ENCODE measurements around the gene PDCL2. TPM values are rescaled to one million over a fixed set of nuclear protein-coding genes. Genes with fewer than 3 reads are reported as not detected.
A peak's percentile ranks its signal among the peaks of the same experiment; 100 is the strongest.

PDCL2 gene
- total RNA-seq, 1 experiment from 2014 or later: not detected

- ChIA-PET CTCF (no interaction called here), POLR2A (ENCODE audit: unreplicated experiment) (interaction anchor here (0.6 kb wide), 1 partner anchor 1146 kb away, joined by 5 read pairs; no protein-coding TSS in a partner anchor)
- TF ChIP-seq EZH2 (IDR thresholded peaks at IDR 0.05; ENCODE audit: low read depth): no peak
- TF ChIP-seq, protein P1, sequence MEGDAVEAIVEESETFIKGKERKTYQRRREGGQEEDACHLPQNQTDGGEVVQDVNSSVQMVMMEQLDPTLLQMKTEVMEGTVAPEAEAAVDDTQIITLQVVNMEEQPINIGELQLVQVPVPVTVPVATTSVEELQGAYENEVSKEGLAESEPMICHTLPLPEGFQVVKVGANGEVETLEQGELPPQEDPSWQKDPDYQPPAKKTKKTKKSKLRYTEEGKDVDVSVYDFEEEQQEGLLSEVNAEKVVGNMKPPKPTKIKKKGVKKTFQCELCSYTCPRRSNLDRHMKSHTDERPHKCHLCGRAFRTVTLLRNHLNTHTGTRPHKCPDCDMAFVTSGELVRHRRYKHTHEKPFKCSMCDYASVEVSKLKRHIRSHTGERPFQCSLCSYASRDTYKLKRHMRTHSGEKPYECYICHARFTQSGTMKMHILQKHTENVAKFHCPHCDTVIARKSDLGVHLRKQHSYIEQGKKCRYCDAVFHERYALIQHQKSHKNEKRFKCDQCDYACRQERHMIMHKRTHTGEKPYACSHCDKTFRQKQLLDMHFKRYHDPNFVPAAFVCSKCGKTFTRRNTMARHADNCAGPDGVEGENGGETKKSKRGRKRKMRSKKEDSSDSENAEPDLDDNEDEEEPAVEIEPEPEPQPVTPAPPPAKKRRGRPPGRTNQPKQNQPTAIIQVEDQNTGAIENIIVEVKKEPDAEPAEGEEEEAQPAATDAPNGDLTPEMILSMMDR (conservative IDR thresholded peaks at IDR 0.05): no peak
- H3K4me3 ChIP-seq: no peak overlapping the region
- H3K36me3 ChIP-seq (ENCODE audit: low read depth): no peaks in the 10 kb centered on the region
- BruUV-seq (replicated peaks): no TSS peak
- no peaks in the 10 kb centered on the region for H3K27me3 ChIP-seq (ENCODE audit: insufficient read depth, low read depth)
- no peak overlapping the region for H3K4me2 ChIP-seq
- peak in 1 of 2 experiments; percentile 57 for DNase-seq
- no peaks in the 10 kb centered on the region for H3K9me2 ChIP-seq (ENCODE audit: insufficient read depth)
- no peak overlapping the region for H3K27ac ChIP-seq
- no peak overlapping the region for H2AFZ ChIP-seq
- peaks cover 14% of the 10 kb centered on the region for H3K4me1 ChIP-seq (replicated peaks; ENCODE audit: insufficient read depth)
- H3F3A ChIP-seq (ENCODE audit: insufficient read depth, low read depth): peaks cover 13% of the 10 kb centered on the region; the same call in 1 of the 2 replicates
- H4K20me1 ChIP-seq (ENCODE audit: insufficient read depth): no peaks in the 10 kb centered on the region
- no peaks in the 10 kb centered on the region for H3K79me2 ChIP-seq (ENCODE audit: low read depth)
- no peaks in the 10 kb centered on the region for H3K9me3 ChIP-seq (ENCODE audit: insufficient read depth, low read depth)
- intact Hi-C loops (cut with micrococcal nuclease; ENCODE audit: unreplicated experiment): no loop called here
These were observed 20.3 kb upstream of the PDCL2 start for GRCh38 chr4:55612341-55612740.

DNA sequence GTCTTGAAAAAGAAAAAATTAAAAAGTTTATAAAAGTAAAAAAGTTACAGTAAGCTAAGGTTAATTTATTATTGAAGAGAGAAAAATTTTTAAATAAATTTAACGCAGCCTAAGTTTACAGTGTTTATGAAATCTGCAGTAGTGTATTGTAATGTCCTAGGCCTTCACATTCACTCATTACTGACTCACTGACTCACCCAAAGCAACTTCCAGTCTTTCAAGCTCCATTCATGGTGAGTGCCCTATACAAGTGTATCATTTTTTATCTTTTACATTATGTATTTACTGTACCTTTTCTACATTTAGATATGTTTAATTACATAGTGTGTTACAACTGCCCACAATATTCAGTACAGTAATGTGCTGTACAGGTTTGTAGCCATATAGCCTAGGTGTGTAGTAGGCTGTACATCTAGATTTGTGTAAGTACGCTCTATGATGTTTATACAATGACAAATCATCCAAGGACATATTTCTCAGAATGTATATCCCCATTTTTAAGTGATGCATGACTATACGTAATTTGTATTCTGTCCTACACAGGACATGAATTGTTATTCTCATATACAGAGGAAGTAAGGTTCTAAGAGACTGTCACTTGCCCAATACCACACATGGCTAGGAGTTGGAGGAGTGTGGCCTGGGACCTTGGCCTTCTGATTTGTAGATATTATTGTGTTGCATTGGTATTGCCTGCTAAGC is 19.5 kb upstream of the PDCL2 start:
- H3K27ac ChIP-seq: no peak overlapping the region
- H4K20me1 ChIP-seq (ENCODE audit: insufficient read depth): no peaks in the 10 kb centered on the region
- TF ChIP-seq EZH2 (IDR thresholded peaks at IDR 0.05; ENCODE audit: low read depth): no peak
- TF ChIP-seq, protein P1 (conservative IDR thresholded peaks at IDR 0.05): no peak
- ChIA-PET POLR2A (ENCODE audit: unreplicated experiment) (no interaction called here), CTCF (no interaction called here)
- BruUV-seq (replicated peaks): no TSS peak
- H3K79me2 ChIP-seq (ENCODE audit: low read depth): no peaks in the 10 kb centered on the region
- no peaks in the 10 kb centered on the region for H3K27me3 ChIP-seq (ENCODE audit: insufficient read depth, low read depth)
- no peak for DNase-seq
- no peak overlapping the region for H3K4me2 ChIP-seq
- H2AFZ ChIP-seq: no peak overlapping the region
- peaks cover 14% of the 10 kb centered on the region for H3K4me1 ChIP-seq (replicated peaks; ENCODE audit: insufficient read depth)
- intact Hi-C loops (cut with micrococcal nuclease; ENCODE audit: unreplicated experiment): no loop called here
- H3K36me3 ChIP-seq (ENCODE audit: low read depth): no peaks in the 10 kb centered on the region
- H3K9me2 ChIP-seq (ENCODE audit: insufficient read depth): no peaks in the 10 kb centered on the region
- H3K4me3 ChIP-seq: no peak overlapping the region
- H3F3A ChIP-seq (ENCODE audit: insufficient read depth, low read depth): peaks cover 13% of the 10 kb centered on the region; the same call in 1 of the 2 replicates
- H3K9me3 ChIP-seq (ENCODE audit: insufficient read depth, low read depth): no peaks in the 10 kb centered on the region

DNA sequence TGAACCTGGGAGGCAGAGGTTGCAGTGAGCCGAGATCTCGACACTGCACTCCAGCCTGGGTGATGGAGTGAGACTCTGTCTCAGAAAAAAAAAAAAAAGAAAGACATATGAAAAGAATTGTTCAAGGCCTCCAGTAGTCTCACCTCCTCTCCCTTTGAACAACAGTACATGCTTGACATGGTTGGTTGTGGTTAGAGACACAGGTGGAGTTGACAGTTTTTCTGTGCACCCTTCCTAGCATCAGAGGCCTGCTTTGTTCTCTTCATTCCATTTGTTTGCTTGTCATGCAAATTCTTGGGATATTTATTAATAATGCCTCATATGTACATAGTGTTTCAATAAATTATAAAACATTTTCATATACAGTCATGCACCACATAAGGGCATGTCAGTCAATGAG is 18.3 kb upstream of the PDCL2 start:
- Histone ChIP-seq H3K36me3 (ENCODE audit: low read depth) (no peaks in the 10 kb centered on the region), H3K4me1 (replicated peaks; ENCODE audit: insufficient read depth) (peaks cover 14% of the 10 kb centered on the region), H3K9me3 (ENCODE audit: insufficient read depth, low read depth) (no peaks in the 10 kb centered on the region), H3K4me3 (no peak overlapping the region), H3K27ac (no peak overlapping the region), H3K79me2 (ENCODE audit: low read depth) (no peaks in the 10 kb centered on the region), H3K4me2 (peak overlapping the region; percentile 45; the same call in 1 of the 2 replicates), H3K9me2 (ENCODE audit: insufficient read depth) (no peaks in the 10 kb centered on the region), H2AFZ (no peak overlapping the region), H3F3A (ENCODE audit: insufficient read depth, low read depth) (peaks cover 13% of the 10 kb centered on the region; the same call in 1 of the 2 replicates), H4K20me1 (ENCODE audit: insufficient read depth) (no peaks in the 10 kb centered on the region), H3K27me3 (ENCODE audit: insufficient read depth, low read depth) (no peaks in the 10 kb centered on the region)
- intact Hi-C loops (cut with micrococcal nuclease; ENCODE audit: unreplicated experiment): no loop called here
- BruUV-seq (replicated peaks): no TSS peak
- ChIA-PET POLR2A (ENCODE audit: unreplicated experiment) (no interaction called here), CTCF (no interaction called here)
- TF ChIP-seq, protein P1 (conservative IDR thresholded peaks at IDR 0.05): no peak
- TF ChIP-seq EZH2 (IDR thresholded peaks at IDR 0.05; ENCODE audit: low read depth): no peak
- no peak for DNase-seq

Measured in PC-9 (cell line).